NCI-H1436 (cell line): Measurements from ENCODE around the gene SF3B6.
"Not testable (repeated sequence)": the region's sequence is repeated elsewhere in the genome, so short reads cannot be mapped to it uniquely, and the experiment has no call there.

Experiments used
- DNase-seq: peaks from one replicate; lab custom pipeline; 2025; lab: John Stamatoyannopoulos, UW

SF3B6 gene

GRCh38 chr2:24050041-24050979 lies 25.8 kb downstream of the SF3B6 start:
- no peak for DNase-seq

GRCh38 chr2:24049485-24050021 lies 26.6 kb downstream of the SF3B6 start, which contains the start of gene FKBP1B:
FKBP1B (plus strand) TSS chr2:24049741; CDS start chr2:24049850, 109 bp downstream.
- DNase-seq = peak; percentile 63

- DNase-seq = peak; percentile 22
Observed at GRCh38 chr2:24048769-24049484, 27.2 kb downstream of the SF3B6 start.

GRCh38 chr2:24047703-24048033 lies 28.5 kb downstream of the SF3B6 start:
- no peak for DNase-seq

GRCh38 chr2:24046930-24047702 lies 29.0 kb downstream of the SF3B6 start, which contains the start of gene WDCP:
WDCP (minus strand) TSS chr2:24047391; CDS start chr2:24039494, 7,897 bp downstream.
- DNase-seq = peak; percentile 96

- DNase-seq = no peak
Observed at GRCh38 chr2:24046599-24046929, 29.6 kb downstream of the SF3B6 start.

GRCh38 chr2:24045511-24046508 lies 30.3 kb downstream of the SF3B6 start:
- DNase-seq = no peak

GRCh38 chr2:24043133-24043532 lies 33.0 kb downstream of the SF3B6 start:
- DNase-seq = not testable (repeated sequence)

- no peak for DNase-seq
Observed at GRCh38 chr2:24040511-24040910, 35.6 kb downstream of the SF3B6 start.

GRCh38 chr2:24038786-24039499 lies 37.2 kb downstream of the SF3B6 start:
- DNase-seq = no peak

GRCh38 chr2:24026233-24026632 lies 49.9 kb downstream of the SF3B6 start:
- DNase-seq = peak; percentile 20

- no peak for DNase-seq
Observed at GRCh38 chr2:24024996-24025663, 51.0 kb downstream of the SF3B6 start.

- no peak for DNase-seq
Observed at GRCh38 chr2:24024018-24024417, 52.1 kb downstream of the SF3B6 start.

GRCh38 chr2:24022975-24023575 lies 53.1 kb downstream of the SF3B6 start:
- DNase-seq = no peak

GRCh38 chr2:24022324-24022974 lies 53.7 kb downstream of the SF3B6 start:
- DNase-seq = no peak

- no peak for DNase-seq
Observed at GRCh38 chr2:24021122-24021998, 54.8 kb downstream of the SF3B6 start.

GRCh38 chr2:24020244-24020643 lies 55.9 kb downstream of the SF3B6 start:
- no peak for DNase-seq

GRCh38 chr2:24019729-24020128 lies 56.4 kb downstream of the SF3B6 start:
- no peak for DNase-seq
